ENCODE results near the gene ZMYND8. TPM values are rescaled to one million over a fixed set of nuclear protein-coding genes. Genes with fewer than 3 reads are reported as not detected.

The ZMYND8 gene
- total and polyA plus RNA-seq, 10 of the 15 experiments (the other 5 are each of a cell fraction or from before 2014, with no cell fraction given): 12.9 to 54.8 (median 23.1) TPM

DNA sequence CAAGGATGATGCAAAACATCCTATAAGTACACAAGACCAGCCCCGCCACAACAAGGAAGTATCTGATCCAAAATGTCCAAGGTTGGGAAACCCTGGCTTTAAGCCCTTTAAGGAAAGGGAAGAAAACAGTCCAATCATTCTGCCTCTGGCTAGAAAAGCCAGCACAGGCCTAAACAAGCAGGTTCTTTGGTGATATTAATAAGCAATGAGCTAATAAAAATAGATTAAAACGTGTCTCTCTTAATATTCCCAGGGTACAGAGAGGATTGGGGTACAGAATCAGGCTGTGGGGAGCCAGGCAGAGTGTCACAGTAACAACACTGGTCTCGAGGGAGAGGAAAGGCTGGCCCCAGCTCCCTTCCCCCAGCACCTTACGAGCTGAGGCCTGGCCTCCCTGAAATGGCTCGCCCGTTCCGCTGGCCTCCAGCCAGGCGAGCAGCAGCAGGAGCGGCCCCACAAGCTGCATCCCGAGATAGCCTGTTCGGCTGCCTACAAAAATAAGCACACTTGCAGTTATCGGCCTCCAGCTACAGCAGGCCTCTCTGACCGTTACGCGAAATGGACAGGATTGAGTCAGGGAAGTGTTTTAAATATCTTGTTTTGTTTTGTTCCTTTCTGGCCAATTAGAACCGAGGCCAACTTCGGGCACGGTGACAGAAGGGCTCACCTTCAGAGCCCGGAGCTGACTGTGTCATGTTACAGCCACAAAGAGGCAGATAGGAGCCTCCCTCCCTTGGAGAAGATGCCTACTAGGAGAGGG, 4.0 kb upstream of the ZMYND8 start (continued):
- TF ChIP-seq, protein P1, sequence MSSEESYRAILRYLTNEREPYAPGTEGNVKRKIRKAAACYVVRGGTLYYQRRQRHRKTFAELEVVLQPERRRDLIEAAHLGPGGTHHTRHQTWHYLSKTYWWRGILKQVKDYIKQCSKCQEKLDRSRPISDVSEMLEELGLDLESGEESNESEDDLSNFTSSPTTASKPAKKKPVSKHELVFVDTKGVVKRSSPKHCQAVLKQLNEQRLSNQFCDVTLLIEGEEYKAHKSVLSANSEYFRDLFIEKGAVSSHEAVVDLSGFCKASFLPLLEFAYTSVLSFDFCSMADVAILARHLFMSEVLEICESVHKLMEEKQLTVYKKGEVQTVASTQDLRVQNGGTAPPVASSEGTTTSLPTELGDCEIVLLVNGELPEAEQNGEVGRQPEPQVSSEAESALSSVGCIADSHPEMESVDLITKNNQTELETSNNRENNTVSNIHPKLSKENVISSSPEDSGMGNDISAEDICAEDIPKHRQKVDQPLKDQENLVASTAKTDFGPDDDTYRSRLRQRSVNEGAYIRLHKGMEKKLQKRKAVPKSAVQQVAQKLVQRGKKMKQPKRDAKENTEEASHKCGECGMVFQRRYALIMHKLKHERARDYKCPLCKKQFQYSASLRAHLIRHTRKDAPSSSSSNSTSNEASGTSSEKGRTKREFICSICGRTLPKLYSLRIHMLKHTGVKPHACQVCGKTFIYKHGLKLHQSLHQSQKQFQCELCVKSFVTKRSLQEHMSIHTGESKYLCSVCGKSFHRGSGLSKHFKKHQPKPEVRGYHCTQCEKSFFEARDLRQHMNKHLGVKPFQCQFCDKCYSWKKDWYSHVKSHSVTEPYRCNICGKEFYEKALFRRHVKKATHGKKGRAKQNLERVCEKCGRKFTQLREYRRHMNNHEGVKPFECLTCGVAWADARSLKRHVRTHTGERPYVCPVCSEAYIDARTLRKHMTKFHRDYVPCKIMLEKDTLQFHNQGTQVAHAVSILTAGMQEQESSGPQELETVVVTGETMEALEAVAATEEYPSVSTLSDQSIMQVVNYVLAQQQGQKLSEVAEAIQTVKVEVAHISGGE (CRISPR knock-in tag; IDR thresholded peaks at IDR 0.05): no peak
- no peak for TF ChIP-seq GATAD2B (conservative IDR thresholded peaks at IDR 0.05; ENCODE audit: low read depth)
- TF ChIP-seq ZBED1 (IDR thresholded peaks at IDR 0.05; ENCODE audit: borderline replicate concordance): no peak
- TF ChIP-seq PAX5 (IDR thresholded peaks at IDR 0.05; ENCODE audit: borderline replicate concordance, low read depth, low read length): no peak
- no peak for TF ChIP-seq RELA (IDR thresholded peaks at IDR 0.05; ENCODE audit: borderline replicate concordance, partially characterized antibody)
- TF ChIP-seq, protein P2, sequence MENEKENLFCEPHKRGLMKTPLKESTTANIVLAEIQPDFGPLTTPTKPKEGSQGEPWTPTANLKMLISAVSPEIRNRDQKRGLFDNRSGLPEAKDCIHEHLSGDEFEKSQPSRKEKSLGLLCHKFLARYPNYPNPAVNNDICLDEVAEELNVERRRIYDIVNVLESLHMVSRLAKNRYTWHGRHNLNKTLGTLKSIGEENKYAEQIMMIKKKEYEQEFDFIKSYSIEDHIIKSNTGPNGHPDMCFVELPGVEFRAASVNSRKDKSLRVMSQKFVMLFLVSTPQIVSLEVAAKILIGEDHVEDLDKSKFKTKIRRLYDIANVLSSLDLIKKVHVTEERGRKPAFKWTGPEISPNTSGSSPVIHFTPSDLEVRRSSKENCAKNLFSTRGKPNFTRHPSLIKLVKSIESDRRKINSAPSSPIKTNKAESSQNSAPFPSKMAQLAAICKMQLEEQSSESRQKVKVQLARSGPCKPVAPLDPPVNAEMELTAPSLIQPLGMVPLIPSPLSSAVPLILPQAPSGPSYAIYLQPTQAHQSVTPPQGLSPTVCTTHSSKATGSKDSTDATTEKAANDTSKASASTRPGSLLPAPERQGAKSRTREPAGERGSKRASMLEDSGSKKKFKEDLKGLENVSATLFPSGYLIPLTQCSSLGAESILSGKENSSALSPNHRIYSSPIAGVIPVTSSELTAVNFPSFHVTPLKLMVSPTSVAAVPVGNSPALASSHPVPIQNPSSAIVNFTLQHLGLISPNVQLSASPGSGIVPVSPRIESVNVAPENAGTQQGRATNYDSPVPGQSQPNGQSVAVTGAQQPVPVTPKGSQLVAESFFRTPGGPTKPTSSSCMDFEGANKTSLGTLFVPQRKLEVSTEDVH (IDR thresholded peaks at IDR 0.05; ENCODE audit: low read depth, partially characterized antibody): no peak
- TF ChIP-seq IKZF1 (conservative IDR thresholded peaks at IDR 0.05): peak; percentile 41; the same call in 1 of the 2 replicates
- no peak for TF ChIP-seq BMI1 (IDR thresholded peaks at IDR 0.05; ENCODE audit: borderline replicate concordance)
- no peak for TF ChIP-seq MEF2B (IDR thresholded peaks at IDR 0.05; ENCODE audit: partially characterized antibody, poor library complexity, severe bottlenecking)
- no peak for TF ChIP-seq SPI1 (IDR thresholded peaks at IDR 0.05; ENCODE audit: borderline replicate concordance, insufficient read depth, low read depth, low read length)
- no peak for TF ChIP-seq HDAC6 (IDR thresholded peaks at IDR 0.05; ENCODE audit: unreplicated experiment)
- TF ChIP-seq BHLHE40 (IDR thresholded peaks at IDR 0.05; ENCODE audit: borderline replicate concordance in 1 of 2, low read depth in 2 of 2, low read length in 1 of 2): no peak
- TF ChIP-seq, protein P3, sequence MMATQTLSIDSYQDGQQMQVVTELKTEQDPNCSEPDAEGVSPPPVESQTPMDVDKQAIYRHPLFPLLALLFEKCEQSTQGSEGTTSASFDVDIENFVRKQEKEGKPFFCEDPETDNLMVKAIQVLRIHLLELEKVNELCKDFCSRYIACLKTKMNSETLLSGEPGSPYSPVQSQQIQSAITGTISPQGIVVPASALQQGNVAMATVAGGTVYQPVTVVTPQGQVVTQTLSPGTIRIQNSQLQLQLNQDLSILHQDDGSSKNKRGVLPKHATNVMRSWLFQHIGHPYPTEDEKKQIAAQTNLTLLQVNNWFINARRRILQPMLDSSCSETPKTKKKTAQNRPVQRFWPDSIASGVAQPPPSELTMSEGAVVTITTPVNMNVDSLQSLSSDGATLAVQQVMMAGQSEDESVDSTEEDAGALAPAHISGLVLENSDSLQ (IDR thresholded peaks at IDR 0.05): no peak; the same call in 1 of the 2 replicates

All from GM12878 (cell line).